ENCODE results near the gene MMP15.

Gene MMP15

DNA sequence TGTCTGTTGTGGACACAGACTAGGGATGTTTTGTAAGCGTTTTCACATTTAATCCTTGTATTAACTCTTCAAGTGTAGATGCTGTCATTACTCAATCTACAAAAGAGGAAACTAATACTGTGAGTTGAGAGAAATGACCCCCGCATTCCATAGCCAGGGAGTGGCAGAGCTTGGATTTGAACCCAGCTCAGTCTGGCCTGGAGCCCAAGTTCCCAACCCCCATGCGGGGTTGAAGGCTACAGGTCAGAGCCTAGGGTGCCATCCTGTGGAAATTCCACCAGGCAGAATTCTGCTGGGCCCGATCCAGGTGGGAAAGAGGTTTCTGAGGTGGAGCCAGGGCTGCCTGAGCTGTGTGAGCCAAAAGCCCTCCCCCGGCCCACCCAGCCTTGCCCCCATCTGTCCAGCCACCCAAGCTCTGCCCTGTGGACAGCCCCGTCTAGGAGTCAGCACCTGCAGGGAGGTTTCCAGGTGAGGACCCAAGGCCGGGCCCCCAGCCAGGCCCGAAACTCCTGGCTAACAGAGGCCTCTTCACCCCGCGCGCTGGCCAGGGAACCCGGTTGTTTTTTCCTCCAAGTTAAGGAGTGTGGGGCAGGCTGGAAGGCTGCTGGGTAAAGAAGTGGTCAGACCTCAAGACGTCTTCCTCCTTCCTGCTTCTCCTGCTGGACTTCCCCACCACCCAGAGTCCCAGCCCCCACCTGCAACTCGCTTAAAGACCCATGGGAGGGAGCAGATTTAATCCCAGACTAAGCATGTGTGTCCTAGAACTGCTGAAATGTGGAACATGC is 5.7 kb downstream of the MMP15 start:
- Histone ChIP-seq H3K27me3 (replicated peaks; ENCODE audit: control insufficient read depth, insufficient read depth, low read length) (peaks cover 17% of the 10 kb centered on the region), H3K4me1 (ENCODE audit: control insufficient read depth, insufficient read depth, low read length) (peaks cover 6% of the 10 kb centered on the region), H3K36me3 (ENCODE audit: control insufficient read depth, insufficient read depth, low read length, severe bottlenecking) (no peaks in the 10 kb centered on the region), H3K9ac (ENCODE audit: low read length) (no peak overlapping the region), H3K4me3 (ENCODE audit: low read length) (no peak overlapping the region), H3K9me3 (ENCODE audit: control insufficient read depth, low read length) (no peaks in the 10 kb centered on the region)
- no peak for DNase-seq (ENCODE audit: low read depth)

- no peak for DNase-seq (ENCODE audit: low read depth)
- Histone ChIP-seq H3K9me3 (ENCODE audit: control insufficient read depth, low read length) (no peaks in the 10 kb centered on the region), H3K4me3 (ENCODE audit: low read length) (no peak overlapping the region), H3K27me3 (replicated peaks; ENCODE audit: control insufficient read depth, insufficient read depth, low read length) (peaks cover 21% of the 10 kb centered on the region), H3K4me1 (ENCODE audit: control insufficient read depth, insufficient read depth, low read length) (peaks cover 6% of the 10 kb centered on the region), H3K9ac (ENCODE audit: low read length) (no peak overlapping the region), H3K36me3 (ENCODE audit: control insufficient read depth, insufficient read depth, low read length, severe bottlenecking) (no peaks in the 10 kb centered on the region)
These were observed 7.2 kb downstream of the MMP15 start for GRCh38 chr16:58032710-58033293.

DNA sequence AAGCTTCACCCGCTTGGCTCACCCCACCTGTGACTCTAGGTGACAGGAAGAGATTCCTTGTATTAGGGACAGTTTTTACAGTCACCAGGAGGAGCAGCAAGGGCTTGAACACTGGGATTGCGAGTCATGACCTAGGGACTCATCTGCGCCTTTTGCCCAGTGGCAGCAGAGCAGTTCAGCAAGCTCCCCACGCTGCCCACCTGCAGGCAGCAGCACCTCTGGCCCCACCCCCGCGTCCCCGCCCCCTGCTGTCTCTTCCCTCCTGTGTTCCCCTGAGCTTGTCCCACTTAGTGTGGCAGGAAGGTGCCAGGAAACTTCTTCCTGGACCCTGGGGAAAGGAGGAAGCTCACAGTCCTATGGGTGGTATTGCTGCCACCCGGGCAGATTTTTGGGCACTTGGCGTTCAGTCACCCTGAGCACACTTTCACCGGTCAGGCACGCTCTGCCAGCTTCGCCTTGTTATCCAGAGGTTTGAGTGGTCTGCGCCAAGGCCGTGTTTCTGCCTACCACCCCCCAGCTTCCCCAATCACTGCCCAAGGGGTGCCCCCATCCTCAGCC is 8.7 kb downstream of the MMP15 start:
- Histone ChIP-seq H3K9me3 (ENCODE audit: control insufficient read depth, low read length) (no peaks in the 10 kb centered on the region), H3K9ac (ENCODE audit: low read length) (no peak overlapping the region), H3K4me1 (ENCODE audit: control insufficient read depth, insufficient read depth, low read length) (peaks cover 6% of the 10 kb centered on the region), H3K36me3 (ENCODE audit: control insufficient read depth, insufficient read depth, low read length, severe bottlenecking) (no peaks in the 10 kb centered on the region), H3K4me3 (ENCODE audit: low read length) (no peak overlapping the region), H3K27me3 (replicated peaks; ENCODE audit: control insufficient read depth, insufficient read depth, low read length) (peaks cover 21% of the 10 kb centered on the region)
- no peak for DNase-seq (ENCODE audit: low read depth)

GRCh38 chr16:58034774-58035173 is 9.2 kb downstream of the MMP15 start:
- peaks cover 5% of the 10 kb centered on the region for H3K36me3 ChIP-seq (ENCODE audit: control insufficient read depth, insufficient read depth, low read length, severe bottlenecking)
- no peak overlapping the region for H3K9ac ChIP-seq (ENCODE audit: low read length)
- H3K27me3 ChIP-seq (replicated peaks; ENCODE audit: control insufficient read depth, insufficient read depth, low read length) = peaks cover 17% of the 10 kb centered on the region
- no peak for DNase-seq (ENCODE audit: low read depth)
- no peak overlapping the region for H3K4me3 ChIP-seq (ENCODE audit: low read length)
- H3K4me1 ChIP-seq (ENCODE audit: control insufficient read depth, insufficient read depth, low read length) = peaks cover 6% of the 10 kb centered on the region
- no peaks in the 10 kb centered on the region for H3K9me3 ChIP-seq (ENCODE audit: control insufficient read depth, low read length)

- peaks cover 16% of the 10 kb centered on the region for H3K27me3 ChIP-seq (replicated peaks; ENCODE audit: control insufficient read depth, insufficient read depth, low read length)
- no peak overlapping the region for H3K9ac ChIP-seq (ENCODE audit: low read length)
- DNase-seq (ENCODE audit: low read depth) = no peak
- peaks cover 12% of the 10 kb centered on the region for H3K36me3 ChIP-seq (ENCODE audit: control insufficient read depth, insufficient read depth, low read length, severe bottlenecking)
- H3K9me3 ChIP-seq (ENCODE audit: control insufficient read depth, low read length) = no peaks in the 10 kb centered on the region
- H3K4me1 ChIP-seq (ENCODE audit: control insufficient read depth, insufficient read depth, low read length) = peaks cover 6% of the 10 kb centered on the region
- H3K4me3 ChIP-seq (ENCODE audit: low read length) = no peak overlapping the region
These were observed 10.0 kb downstream of the MMP15 start for GRCh38 chr16:58035356-58036170.

DNA sequence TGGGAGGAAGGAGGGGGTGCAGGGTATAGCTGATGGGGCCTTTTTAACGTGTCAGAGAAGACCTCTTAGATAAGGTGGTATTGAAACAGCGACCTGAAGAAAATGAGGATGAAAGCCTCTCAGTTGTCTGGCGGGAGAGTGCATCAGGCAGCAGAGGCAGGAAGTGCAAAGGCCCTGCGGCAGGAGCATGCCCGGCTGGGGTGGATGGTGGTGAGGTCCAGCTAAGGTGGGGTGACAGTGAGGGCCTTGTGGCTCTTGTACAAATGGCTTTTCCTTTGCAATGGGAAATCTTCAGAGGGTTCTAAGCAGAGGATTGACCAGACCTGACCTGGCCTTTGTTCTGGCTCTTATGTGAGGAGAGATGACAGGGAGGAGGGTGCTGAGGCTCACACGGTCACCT is 11.4 kb downstream of the MMP15 start:
- Histone ChIP-seq H3K36me3 (ENCODE audit: control insufficient read depth, insufficient read depth, low read length, severe bottlenecking) (peaks cover 14% of the 10 kb centered on the region), H3K9ac (ENCODE audit: low read length) (no peak overlapping the region), H3K27me3 (replicated peaks; ENCODE audit: control insufficient read depth, insufficient read depth, low read length) (peaks cover 16% of the 10 kb centered on the region), H3K4me1 (ENCODE audit: control insufficient read depth, insufficient read depth, low read length) (no peaks in the 10 kb centered on the region), H3K4me3 (ENCODE audit: low read length) (no peak overlapping the region), H3K9me3 (ENCODE audit: control insufficient read depth, low read length) (no peaks in the 10 kb centered on the region)
- no peak for DNase-seq (ENCODE audit: low read depth)

DNA sequence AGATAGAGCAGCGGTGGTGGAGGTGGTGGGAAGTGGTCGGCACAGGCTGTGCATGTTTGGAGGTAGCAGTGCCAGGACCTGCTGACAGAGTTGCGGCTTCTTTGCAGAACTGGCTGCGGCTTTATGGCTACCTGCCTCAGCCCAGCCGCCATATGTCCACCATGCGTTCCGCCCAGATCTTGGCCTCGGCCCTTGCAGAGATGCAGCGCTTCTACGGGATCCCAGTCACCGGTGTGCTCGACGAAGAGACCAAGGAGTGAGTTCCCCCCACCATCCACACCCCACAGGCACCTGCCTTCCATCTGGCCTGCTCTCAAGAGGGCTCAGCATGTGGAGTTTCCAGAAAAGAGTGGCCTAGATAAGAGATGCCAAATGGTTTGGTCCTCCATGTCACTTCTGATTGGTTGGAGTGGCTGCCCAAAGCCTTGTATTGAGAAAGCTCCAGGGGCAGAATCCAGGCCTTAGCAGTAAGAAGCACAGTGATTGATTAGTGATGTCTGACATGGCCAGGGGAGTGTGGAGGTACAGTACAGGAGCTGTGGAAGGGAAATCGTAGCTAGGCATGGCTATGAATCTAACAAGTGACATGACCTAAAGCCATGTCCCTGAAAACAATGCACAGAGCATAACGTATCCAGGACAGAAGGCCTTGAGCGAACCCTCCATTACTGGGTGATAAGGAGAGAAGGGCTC is 12.0 kb downstream of the MMP15 start:
- peaks cover 16% of the 10 kb centered on the region for H3K27me3 ChIP-seq (replicated peaks; ENCODE audit: control insufficient read depth, insufficient read depth, low read length)
- peaks cover 14% of the 10 kb centered on the region for H3K36me3 ChIP-seq (ENCODE audit: control insufficient read depth, insufficient read depth, low read length, severe bottlenecking)
- no peaks in the 10 kb centered on the region for H3K9me3 ChIP-seq (ENCODE audit: control insufficient read depth, low read length)
- DNase-seq (ENCODE audit: low read depth) = no peak
- H3K9ac ChIP-seq (ENCODE audit: low read length) = no peak overlapping the region
- no peak overlapping the region for H3K4me3 ChIP-seq (ENCODE audit: low read length)
- no peaks in the 10 kb centered on the region for H3K4me1 ChIP-seq (ENCODE audit: control insufficient read depth, insufficient read depth, low read length)

DNA sequence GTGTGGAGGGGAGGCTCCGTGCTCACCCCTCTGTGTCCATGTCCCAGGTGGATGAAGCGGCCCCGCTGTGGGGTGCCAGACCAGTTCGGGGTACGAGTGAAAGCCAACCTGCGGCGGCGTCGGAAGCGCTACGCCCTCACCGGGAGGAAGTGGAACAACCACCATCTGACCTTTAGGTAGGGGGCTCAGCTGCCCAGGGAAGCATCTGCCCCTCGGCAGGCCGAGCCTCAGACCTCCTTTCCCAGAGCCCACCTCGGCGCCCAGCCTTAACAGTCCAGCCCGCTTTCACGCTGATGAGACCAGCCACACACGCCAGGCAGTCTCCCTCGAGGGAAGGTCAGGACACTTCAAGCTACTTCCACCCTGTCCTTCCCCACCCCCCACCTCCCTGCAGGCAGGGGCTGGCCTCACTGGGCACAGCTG is 12.7 kb downstream of the MMP15 start:
- Histone ChIP-seq H3K4me1 (ENCODE audit: control insufficient read depth, insufficient read depth, low read length) (no peaks in the 10 kb centered on the region), H3K4me3 (ENCODE audit: low read length) (no peak overlapping the region), H3K9me3 (ENCODE audit: control insufficient read depth, low read length) (no peaks in the 10 kb centered on the region), H3K27me3 (replicated peaks; ENCODE audit: control insufficient read depth, insufficient read depth, low read length) (peaks cover 16% of the 10 kb centered on the region), H3K9ac (ENCODE audit: low read length) (no peak overlapping the region), H3K36me3 (ENCODE audit: control insufficient read depth, insufficient read depth, low read length, severe bottlenecking) (peaks cover 15% of the 10 kb centered on the region)
- DNase-seq (ENCODE audit: low read depth) = no peak

DNA sequence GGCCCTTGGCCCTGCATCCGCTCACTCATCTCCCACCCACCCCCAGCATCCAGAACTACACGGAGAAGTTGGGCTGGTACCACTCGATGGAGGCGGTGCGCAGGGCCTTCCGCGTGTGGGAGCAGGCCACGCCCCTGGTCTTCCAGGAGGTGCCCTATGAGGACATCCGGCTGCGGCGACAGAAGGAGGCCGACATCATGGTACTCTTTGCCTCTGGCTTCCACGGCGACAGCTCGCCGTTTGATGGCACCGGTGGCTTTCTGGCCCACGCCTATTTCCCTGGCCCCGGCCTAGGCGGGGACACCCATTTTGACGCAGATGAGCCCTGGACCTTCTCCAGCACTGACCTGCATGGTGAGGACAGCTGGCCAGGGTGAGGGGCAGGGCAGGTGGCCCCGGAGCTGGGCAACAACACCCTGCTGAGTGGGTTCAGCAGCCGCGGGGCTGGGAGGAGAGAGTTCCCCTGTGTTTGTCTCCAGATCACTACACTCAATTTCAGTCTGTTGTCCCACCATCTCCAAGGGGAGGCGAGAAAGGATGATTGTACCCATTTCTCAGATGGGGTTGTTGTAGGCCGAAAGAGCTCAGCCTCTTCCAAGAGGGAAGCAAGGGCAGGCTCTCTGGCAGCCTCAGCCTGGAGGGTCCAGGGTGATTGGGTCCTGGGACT is 14.4 kb downstream of the MMP15 start:
- H3K4me1 ChIP-seq (ENCODE audit: control insufficient read depth, insufficient read depth, low read length) = no peaks in the 10 kb centered on the region
- peaks cover 25% of the 10 kb centered on the region for H3K36me3 ChIP-seq (ENCODE audit: control insufficient read depth, insufficient read depth, low read length, severe bottlenecking)
- H3K4me3 ChIP-seq (ENCODE audit: low read length) = no peak overlapping the region
- no peak for DNase-seq (ENCODE audit: low read depth)
- H3K27me3 ChIP-seq (replicated peaks; ENCODE audit: control insufficient read depth, insufficient read depth, low read length) = peaks cover 12% of the 10 kb centered on the region
- no peaks in the 10 kb centered on the region for H3K9me3 ChIP-seq (ENCODE audit: control insufficient read depth, low read length)
- no peak overlapping the region for H3K9ac ChIP-seq (ENCODE audit: low read length)

- peaks cover 7% of the 10 kb centered on the region for H3K27me3 ChIP-seq (replicated peaks; ENCODE audit: control insufficient read depth, insufficient read depth, low read length)
- H3K36me3 ChIP-seq (ENCODE audit: control insufficient read depth, insufficient read depth, low read length, severe bottlenecking) = peaks cover 25% of the 10 kb centered on the region
- H3K9ac ChIP-seq (ENCODE audit: low read length) = no peak overlapping the region
- DNase-seq (ENCODE audit: low read depth) = no peak
- H3K4me3 ChIP-seq (ENCODE audit: low read length) = no peak overlapping the region
- H3K9me3 ChIP-seq (ENCODE audit: control insufficient read depth, low read length) = no peaks in the 10 kb centered on the region
- no peaks in the 10 kb centered on the region for H3K4me1 ChIP-seq (ENCODE audit: control insufficient read depth, insufficient read depth, low read length)
These were observed 14.9 kb downstream of the MMP15 start for GRCh38 chr16:58040496-58040846.
